ENCODE measurements around the gene CACNA2D4.

Gene CACNA2D4

DNA sequence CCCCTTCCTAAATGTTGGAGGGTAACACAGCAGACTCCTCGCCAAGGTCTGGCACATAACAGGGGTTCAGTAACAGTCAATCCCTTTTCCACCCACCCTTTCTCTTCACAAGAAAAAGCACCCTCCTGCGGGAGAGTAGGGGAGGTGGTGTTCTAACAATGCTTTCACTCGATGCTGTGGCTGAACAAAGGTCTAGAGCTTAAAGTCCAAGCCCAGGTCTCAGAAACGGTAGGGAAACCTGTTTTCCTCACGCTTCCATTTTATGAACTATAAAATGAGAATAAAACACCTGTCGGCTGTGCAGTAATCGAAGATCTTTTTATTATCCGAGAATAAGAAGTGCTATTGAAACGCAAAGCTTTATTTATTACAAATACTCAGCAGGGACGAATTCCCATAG lies 20.9 kb upstream of the CACNA2D4 start:
- DNase-seq = no peak
- Histone ChIP-seq H3K4me3 (ENCODE audit: low read depth, low read length) (no peak overlapping the region), H3K4me1 (peaks cover 3% of the 10 kb centered on the region; the same call in 1 of the 2 replicates), H3K27me3 (no peaks in the 10 kb centered on the region), H3K9me3 (no peaks in the 10 kb centered on the region), H3K36me3 (peaks cover 3% of the 10 kb centered on the region; the same call in 1 of the 2 replicates)
- TF ChIP-seq, protein P1, sequence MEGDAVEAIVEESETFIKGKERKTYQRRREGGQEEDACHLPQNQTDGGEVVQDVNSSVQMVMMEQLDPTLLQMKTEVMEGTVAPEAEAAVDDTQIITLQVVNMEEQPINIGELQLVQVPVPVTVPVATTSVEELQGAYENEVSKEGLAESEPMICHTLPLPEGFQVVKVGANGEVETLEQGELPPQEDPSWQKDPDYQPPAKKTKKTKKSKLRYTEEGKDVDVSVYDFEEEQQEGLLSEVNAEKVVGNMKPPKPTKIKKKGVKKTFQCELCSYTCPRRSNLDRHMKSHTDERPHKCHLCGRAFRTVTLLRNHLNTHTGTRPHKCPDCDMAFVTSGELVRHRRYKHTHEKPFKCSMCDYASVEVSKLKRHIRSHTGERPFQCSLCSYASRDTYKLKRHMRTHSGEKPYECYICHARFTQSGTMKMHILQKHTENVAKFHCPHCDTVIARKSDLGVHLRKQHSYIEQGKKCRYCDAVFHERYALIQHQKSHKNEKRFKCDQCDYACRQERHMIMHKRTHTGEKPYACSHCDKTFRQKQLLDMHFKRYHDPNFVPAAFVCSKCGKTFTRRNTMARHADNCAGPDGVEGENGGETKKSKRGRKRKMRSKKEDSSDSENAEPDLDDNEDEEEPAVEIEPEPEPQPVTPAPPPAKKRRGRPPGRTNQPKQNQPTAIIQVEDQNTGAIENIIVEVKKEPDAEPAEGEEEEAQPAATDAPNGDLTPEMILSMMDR (IDR thresholded peaks at IDR 0.05; ENCODE audit: low read depth, low read length) = no peak

DNA sequence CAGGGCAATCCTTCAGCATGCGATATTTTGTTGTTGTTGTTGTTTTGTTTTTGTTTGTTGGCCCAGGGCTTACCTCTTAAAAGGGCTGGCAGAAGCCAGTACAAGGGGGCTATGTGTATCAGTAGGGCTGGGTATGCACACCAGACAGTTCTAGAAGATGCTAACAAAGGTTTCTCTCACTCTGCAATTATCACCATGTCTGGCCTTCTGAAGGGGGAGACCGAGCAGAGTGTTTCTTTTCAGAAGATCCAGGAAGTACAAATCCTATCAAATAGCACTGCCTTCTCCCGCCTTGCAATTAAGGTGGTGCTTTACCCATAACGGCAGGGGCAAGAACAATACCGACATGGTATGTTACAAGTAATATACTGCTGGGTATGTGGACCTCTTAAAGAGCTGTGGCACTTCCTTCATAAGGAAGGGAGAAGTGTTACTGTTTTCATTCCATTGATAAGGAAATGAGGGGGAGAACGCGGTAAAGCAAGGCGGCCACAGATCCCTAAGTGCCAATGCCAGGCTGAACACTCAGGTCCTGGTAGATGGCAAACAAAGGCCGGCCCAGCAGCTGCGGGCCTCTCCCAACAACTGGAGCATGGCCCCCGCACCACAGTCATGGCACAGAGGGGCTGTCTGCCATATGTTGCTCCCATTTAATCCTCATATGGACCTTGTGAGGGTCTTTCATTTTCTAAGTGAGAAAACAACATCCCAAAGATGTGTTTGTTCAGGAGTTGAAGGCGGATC lies 19.2 kb upstream of the CACNA2D4 start:
- H3K27me3 ChIP-seq = no peaks in the 10 kb centered on the region
- H3K4me1 ChIP-seq = peaks cover 10% of the 10 kb centered on the region; the same call in 1 of the 2 replicates
- no peak overlapping the region for H3K4me3 ChIP-seq (ENCODE audit: low read depth, low read length)
- peaks cover 3% of the 10 kb centered on the region; the same call in 1 of the 2 replicates for H3K36me3 ChIP-seq
- DNase-seq = no peak
- no peaks in the 10 kb centered on the region for H3K9me3 ChIP-seq
- TF ChIP-seq, protein P1 (IDR thresholded peaks at IDR 0.05; ENCODE audit: low read depth, low read length) = no peak

DNA sequence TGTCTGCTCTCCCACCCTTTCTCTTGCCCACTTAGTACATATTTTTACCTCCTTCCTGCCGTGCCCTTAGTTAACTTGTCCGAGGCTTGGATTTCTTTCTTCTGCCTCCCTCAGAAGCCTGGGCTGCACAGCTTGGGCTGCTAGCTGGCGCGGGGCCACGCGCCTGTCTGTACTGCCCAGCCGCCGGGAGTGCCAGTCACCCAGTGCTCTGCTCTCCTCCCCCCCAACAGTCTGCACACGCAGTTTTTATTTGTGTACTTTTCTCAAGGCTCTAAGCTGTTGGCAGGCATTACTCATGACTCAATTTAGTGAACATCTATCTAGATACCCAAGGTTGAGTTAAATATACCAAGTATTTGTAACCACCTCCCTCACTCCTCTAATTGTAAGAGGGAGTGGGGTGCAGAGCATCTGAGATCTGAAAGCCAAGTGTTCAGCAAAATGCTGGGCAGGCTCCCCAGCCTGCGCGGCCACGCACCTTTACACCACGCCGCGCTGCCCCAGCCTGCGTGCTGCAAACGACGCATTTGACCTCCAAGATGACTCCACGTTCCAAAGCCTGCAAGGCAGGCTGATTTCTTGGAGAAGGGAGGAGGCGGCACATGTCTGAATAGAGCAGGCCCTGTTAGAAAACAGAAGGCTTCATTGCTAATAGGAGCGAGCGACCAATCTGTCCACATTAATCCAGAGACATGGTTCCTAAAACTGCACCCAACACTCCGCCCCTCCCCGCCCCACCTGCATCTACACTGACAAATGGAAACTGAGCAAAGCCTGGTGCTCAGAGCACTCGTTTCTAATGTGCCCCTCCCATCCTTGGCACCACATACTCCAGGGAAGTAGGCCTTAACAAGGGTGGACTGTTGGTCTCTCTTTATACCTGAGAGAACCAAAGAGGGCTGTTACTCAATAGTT lies 18.2 kb upstream of the CACNA2D4 start:
- Histone ChIP-seq H3K4me1 (peaks cover 16% of the 10 kb centered on the region), H3K36me3 (peaks cover 3% of the 10 kb centered on the region; the same call in 1 of the 2 replicates), H3K4me3 (ENCODE audit: low read depth, low read length) (no peak overlapping the region), H3K9me3 (no peaks in the 10 kb centered on the region), H3K27me3 (no peaks in the 10 kb centered on the region)
- TF ChIP-seq, protein P1 (IDR thresholded peaks at IDR 0.05; ENCODE audit: low read depth, low read length) = no peak
- peak; percentile 70 for DNase-seq

DNA sequence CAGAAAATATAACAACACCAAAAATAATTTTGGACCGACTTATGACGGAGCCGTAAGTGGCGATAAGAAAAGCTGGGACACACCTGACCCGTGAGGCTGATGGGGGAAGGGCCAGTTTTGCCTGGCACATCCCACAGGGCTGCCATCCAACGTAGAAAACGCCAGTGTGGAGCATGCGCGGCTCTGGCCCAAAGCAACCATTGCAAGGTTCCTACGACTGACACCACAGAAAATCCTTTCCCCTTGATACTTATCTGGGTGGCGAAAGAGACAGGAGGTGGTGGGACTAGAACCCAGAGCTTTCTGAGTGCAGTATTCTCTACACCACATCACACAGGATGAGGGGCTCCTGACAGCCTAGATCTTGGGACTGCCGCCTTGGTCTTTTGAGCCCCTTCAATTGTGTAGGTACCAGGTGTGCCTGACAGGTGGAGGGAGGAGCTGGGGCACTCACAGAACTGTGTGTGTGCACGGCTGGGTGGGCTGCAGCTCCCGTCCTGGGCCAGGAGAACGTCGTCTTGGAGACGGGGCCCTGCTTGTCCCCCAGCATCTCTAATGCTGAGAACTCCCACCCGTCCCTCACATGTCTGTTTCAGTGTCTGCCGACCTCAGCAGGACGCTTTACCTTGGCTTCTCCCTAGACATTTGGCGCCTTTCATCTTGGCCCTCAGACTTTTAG lies 17.4 kb upstream of the CACNA2D4 start:
- TF ChIP-seq, protein P1 (IDR thresholded peaks at IDR 0.05; ENCODE audit: low read depth, low read length) = no peak
- H3K4me1 ChIP-seq = peaks cover 16% of the 10 kb centered on the region
- DNase-seq = no peak
- H3K36me3 ChIP-seq = peaks cover 3% of the 10 kb centered on the region; the same call in 1 of the 2 replicates
- H3K27me3 ChIP-seq = no peaks in the 10 kb centered on the region
- no peaks in the 10 kb centered on the region for H3K9me3 ChIP-seq
- no peak overlapping the region for H3K4me3 ChIP-seq (ENCODE audit: low read depth, low read length)

DNA sequence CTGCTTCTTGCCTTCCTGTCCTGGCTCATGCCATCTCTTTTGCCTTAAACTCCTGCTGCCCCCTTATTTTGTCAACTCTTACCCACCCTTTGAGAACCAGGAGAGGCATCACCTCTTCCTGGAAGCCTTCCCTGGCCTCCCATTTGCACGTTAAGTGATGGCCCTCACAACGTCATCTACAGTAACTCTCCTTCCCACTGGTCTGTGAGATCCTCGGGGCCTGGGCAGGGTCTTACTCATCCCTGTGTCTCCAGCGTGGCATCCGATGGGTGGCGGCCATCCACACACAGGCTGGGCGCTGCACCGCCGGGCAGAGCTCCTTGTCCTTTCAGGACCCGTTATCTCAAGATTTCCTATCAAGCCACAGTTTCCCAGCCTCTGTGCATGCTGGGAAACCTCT lies 16.8 kb upstream of the CACNA2D4 start:
- peaks cover 2% of the 10 kb centered on the region; the same call in 1 of the 2 replicates for H3K36me3 ChIP-seq
- H3K4me1 ChIP-seq = peaks cover 16% of the 10 kb centered on the region
- no peaks in the 10 kb centered on the region for H3K27me3 ChIP-seq
- no peak for DNase-seq
- no peak overlapping the region for H3K4me3 ChIP-seq (ENCODE audit: low read depth, low read length)
- H3K9me3 ChIP-seq = no peaks in the 10 kb centered on the region
- TF ChIP-seq, protein P1 (IDR thresholded peaks at IDR 0.05; ENCODE audit: low read depth, low read length) = no peak

All from BE2C (cell line).